CD14-positive monocyte (primary cell): ENCODE data around the gene LYL1. TPM values are rescaled to one million over a fixed set of nuclear protein-coding genes. Genes with fewer than 3 reads are reported as not detected.
A peak's percentile ranks its signal among the peaks of the same experiment; 100 is the strongest.

Experiments used
- DNase-seq, 3 donors: peaks; one replicate each; pipeline ENCODE4 v3.0.0-alpha.2; 2011 to 2022
- H2AFZ ChIP-seq: 2 replicates; pipeline ENCODE4 v1.6.0; 2012; ENCODE audit warnings: mild to moderate bottlenecking, low read depth, low read length, inconsistent platforms; ENCODE audit not compliant: insufficient read depth, poor library complexity, severe bottlenecking
- H3K27ac ChIP-seq, 2 donors: 1 replicate in 1 of 2; 2 replicates in 1 of 2; pipeline ENCODE4 v1.5.1; 2012 to 2013; ENCODE audit warnings: low read length in 2 of 2, control low read depth in 1 of 2, inconsistent platforms in 1 of 2, low read depth in 1 of 2, mild to moderate bottlenecking in 1 of 2
- H3K27me3 ChIP-seq, 2 donors: one replicate each; pipeline versions ENCODE4 v1.6.0 to v1.6.1; 2011 to 2013; ENCODE audit warnings: low read length in 2 of 2; ENCODE audit not compliant: control insufficient read depth in 2 of 2, insufficient read depth in 2 of 2
- H3K36me3 ChIP-seq, 2 donors: replicated peaks in 1 of 2; 1 replicate in 1 of 2; 2 replicates in 1 of 2; pipeline versions ENCODE4 v1.5.1 to v1.6.1; 2012 to 2013; ENCODE audit warnings: low read length in 2 of 2, control low read depth in 1 of 2, inconsistent platforms in 1 of 2, mild to moderate bottlenecking in 1 of 2; ENCODE audit not compliant: insufficient read depth in 2 of 2, control insufficient read depth in 1 of 2
- H3K4me1 ChIP-seq, 2 donors: 1 replicate in 1 of 2; 2 replicates in 1 of 2; pipeline versions ENCODE4 v1.5.1 to v1.6.1; 2012 to 2013; ENCODE audit warnings: low read length in 2 of 2, control low read depth in 1 of 2, inconsistent platforms in 1 of 2, mild to moderate bottlenecking in 1 of 2, moderate library complexity in 1 of 2; ENCODE audit not compliant: insufficient read depth in 2 of 2, control insufficient read depth in 1 of 2
- H3K4me2 ChIP-seq: replicated peaks from 2 replicates; pipeline ENCODE3; 2012; ENCODE audit warnings: low read length, moderate library complexity, mild to moderate bottlenecking; ENCODE audit not compliant: poor library complexity, severe bottlenecking; ENCODE audit errors: extremely low read depth
- H3K4me3 ChIP-seq, 3 experiments: fragments of 200-600 bp in 1 of 3; sonication (generic) in 1 of 3; replicated peaks in 1 of 3; 1 replicate in 2 of 3; 2 replicates in 1 of 3; pipeline ENCODE4 v1.5.1; 2011 to 2013; ENCODE audit warnings: low read length in 3 of 3, mild to moderate bottlenecking in 3 of 3, control low read depth in 2 of 3, low read depth in 2 of 3, inconsistent platforms in 1 of 3, moderate library complexity in 1 of 3
- H3K79me2 ChIP-seq: 2 replicates; pipeline ENCODE4 v1.6.0; 2012; ENCODE audit warnings: mild to moderate bottlenecking, control low read depth, inconsistent platforms, low read length, moderate library complexity; ENCODE audit not compliant: insufficient read depth
- H3K9ac ChIP-seq: 2 replicates; pipeline ENCODE4 v1.6.0; 2017; ENCODE audit warnings: low read length, mild to moderate bottlenecking; ENCODE audit not compliant: insufficient read depth, poor library complexity, severe bottlenecking
- H3K9me3 ChIP-seq, 2 donors: replicated peaks in 1 of 2; 1 replicate in 1 of 2; 2 replicates in 1 of 2; pipeline versions ENCODE4 v1.5.1 to v1.6.1; 2012 to 2013; ENCODE audit warnings: low read length in 2 of 2, control low read depth in 1 of 2; ENCODE audit not compliant: control insufficient read depth in 1 of 2, insufficient read depth in 1 of 2
- H4K20me1 ChIP-seq: 2 replicates; pipeline ENCODE4 v1.6.0; 2012; ENCODE audit warnings: mild to moderate bottlenecking, low read length, control low read depth, moderate library complexity; ENCODE audit not compliant: insufficient read depth
- H3K27ac Mint-ChIP-seq, 7 donors: one replicate each; pipeline ENCODE4 v1.8.0; 2020; ENCODE audit warnings: mild to moderate bottlenecking in 7 of 7, mixed read lengths in 7 of 7, moderate library complexity in 6 of 7, inconsistent platforms in 2 of 7
- H3K27me3 Mint-ChIP-seq, 3 donors: one replicate each; pipeline ENCODE4 v1.8.0; 2021 to 2022; ENCODE audit warnings: low read depth in 3 of 3, mild to moderate bottlenecking in 3 of 3, mixed read lengths in 3 of 3, moderate library complexity in 3 of 3, inconsistent platforms in 1 of 3
- H3K36me3 Mint-ChIP-seq, 2 donors: one replicate each; pipeline ENCODE4 v1.8.0; 2020; ENCODE audit warnings: mixed read lengths in 2 of 2, inconsistent platforms in 1 of 2, mild to moderate bottlenecking in 1 of 2
- H3K4me1 Mint-ChIP-seq: one replicate; pipeline ENCODE4 v1.8.0; 2020; ENCODE audit warnings: mild to moderate bottlenecking, mixed read lengths
- H3K4me3 Mint-ChIP-seq, 2 donors: one replicate each; pipeline ENCODE4 v1.8.0; 2020; ENCODE audit warnings: mild to moderate bottlenecking in 2 of 2, mixed read lengths in 2 of 2, moderate library complexity in 1 of 2
- H3K9me3 Mint-ChIP-seq, 7 donors: one replicate each; pipeline ENCODE4 v1.8.0; 2020 to 2022; ENCODE audit warnings: mixed read lengths in 7 of 7, mild to moderate bottlenecking in 6 of 7, moderate library complexity in 6 of 7, inconsistent platforms in 2 of 7
- WGBS: methylation state at CpG from one replicate; pipeline ENCODE4 v1.1.5; 2013; ENCODE audit warnings: missing lambda C conversion rate; ENCODE audit not compliant: insufficient coverage; 5-methylcytosine and 5-hydroxymethylcytosine counted together
- intact Hi-C, 2 donors: fragments of 100-400 bp; cut with micrococcal nuclease; formaldehyde crosslinking; loops; one replicate each; pipeline versions ENCODE4 v1.15.0 to v1.15.1; 2023
- polyA plus RNA-seq, 3 donors: library from polyadenylated mRNA; depleted of rRNA in 1 of 3; unstranded in 2 of 3; stranded (reverse) in 1 of 3; fragments of 300-500 nt in 2 of 3; fragments of >200 nt in 1 of 3; fragmentation: Illumina TruSeq in 2 of 3; gene quantifications; 1 replicate in 2 of 3; 2 replicates in 1 of 3; pipeline ENCODE4 v1.2.3, GENCODE V29; 2012 to 2021
- TF ChIP-seq, protein P1 (sequence below): fragments of 200-600 bp; IDR thresholded peaks from one replicate; pipeline ENCODE4 v1.8.0; 2022; ENCODE audit warnings: antibody characterized with exemption, mild to moderate bottlenecking

LYL1 gene
- polyA plus RNA-seq, 3 donors = 35.7 to 51.1 (median 37.1) TPM

DNA sequence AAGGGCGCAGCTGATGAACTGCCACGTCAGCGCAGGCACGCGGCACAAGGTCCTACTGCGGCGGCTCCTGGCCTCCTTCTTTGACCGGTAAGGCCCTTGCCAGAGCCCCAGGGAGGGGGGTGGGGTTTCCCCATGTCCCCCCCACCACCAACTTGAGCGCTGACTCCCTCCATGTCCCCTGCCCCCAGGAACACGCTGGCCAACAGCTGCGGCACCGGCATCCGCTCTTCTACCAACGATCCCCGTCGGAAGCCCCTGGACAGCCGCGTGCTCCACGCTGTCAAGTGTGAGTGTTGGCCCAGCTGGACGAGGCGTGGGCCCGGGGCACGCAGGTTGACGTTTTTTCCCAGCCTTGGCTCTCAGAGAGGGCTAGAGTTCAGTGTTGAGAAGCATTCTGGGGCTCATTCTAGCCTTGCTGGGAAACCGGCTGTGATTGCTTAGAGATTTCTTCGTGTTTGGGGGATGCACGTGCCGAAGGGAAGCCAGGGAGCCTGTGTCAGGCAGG, 34.7 kb upstream of the LYL1 start:
- H3K4me3 Mint-ChIP-seq = no peak overlapping the region

DNA sequence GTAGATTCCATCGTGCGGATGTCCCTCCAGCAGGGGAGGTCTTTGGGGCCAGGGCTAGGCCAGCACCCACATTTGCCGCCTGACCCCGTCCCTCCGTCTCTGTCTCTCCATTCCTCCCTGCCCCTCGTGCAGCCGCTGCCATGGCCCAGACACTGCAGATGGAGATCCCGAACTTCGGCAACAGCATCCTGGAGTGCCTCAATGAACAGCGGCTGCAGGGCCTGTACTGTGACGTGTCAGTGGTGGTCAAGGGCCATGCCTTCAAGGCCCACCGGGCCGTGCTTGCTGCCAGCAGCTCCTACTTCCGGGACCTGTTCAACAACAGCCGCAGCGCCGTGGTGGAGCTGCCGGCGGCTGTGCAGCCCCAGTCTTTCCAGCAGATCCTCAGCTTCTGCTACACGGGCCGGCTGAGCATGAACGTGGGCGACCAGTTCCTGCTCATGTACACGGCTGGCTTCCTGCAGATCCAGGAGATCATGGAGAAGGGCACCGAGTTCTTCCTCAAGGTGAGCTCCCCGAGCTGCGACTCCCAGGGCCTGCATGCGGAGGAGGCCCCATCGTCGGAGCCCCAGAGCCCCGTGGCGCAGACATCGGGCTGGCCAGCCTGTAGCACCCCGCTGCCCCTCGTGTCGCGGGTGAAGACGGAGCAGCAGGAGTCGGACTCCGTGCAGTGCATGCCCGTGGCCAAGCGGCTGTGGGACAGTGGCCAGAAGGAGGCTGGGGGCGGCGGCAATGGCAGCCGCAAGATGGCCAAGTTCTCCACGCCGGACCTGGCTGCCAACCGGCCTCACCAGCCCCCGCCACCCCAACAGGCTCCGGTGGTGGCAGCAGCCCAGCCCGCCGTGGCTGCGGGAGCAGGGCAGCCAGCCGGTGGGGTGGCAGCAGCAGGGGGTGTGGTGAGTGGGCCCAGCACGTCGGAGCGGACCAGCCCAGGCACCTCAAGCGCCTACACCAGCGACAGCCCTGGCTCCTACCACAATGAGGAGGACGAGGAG, 32.7 kb upstream of the LYL1 start:
- no peaks in the 10 kb centered on the region for H3K4me1 ChIP-seq
- WGBS = 96% methylated on average over 57 of the region's 60 CpGs
- peaks cover 35 to 66% of the 10 kb centered on the region in 2 donors for H3K36me3 Mint-ChIP-seq
- no peak overlapping the region for H3K9ac ChIP-seq
- H3K4me2 ChIP-seq = no peak overlapping the region
- H3K27me3 Mint-ChIP-seq = no peaks in the 10 kb centered on the region
- peaks cover 0 to 2% (median 0%) of the 10 kb centered on the region in 7 donors for H3K9me3 Mint-ChIP-seq
- H3K4me1 Mint-ChIP-seq = peaks cover 19% of the 10 kb centered on the region
- H4K20me1 ChIP-seq = peaks cover 62% of the 10 kb centered on the region
- H3K4me3 ChIP-seq = no peak overlapping the region
- H3K9me3 ChIP-seq = no peaks in the 10 kb centered on the region
- H3K36me3 ChIP-seq = peaks cover 44 to 64% of the 10 kb centered on the region in 2 donors
- intact Hi-C loops = no loop called here
- H3K27me3 ChIP-seq = no peaks in the 10 kb centered on the region
- no peak overlapping the region for H2AFZ ChIP-seq
- no peak overlapping the region for H3K4me3 Mint-ChIP-seq
- TF ChIP-seq, protein P1, sequence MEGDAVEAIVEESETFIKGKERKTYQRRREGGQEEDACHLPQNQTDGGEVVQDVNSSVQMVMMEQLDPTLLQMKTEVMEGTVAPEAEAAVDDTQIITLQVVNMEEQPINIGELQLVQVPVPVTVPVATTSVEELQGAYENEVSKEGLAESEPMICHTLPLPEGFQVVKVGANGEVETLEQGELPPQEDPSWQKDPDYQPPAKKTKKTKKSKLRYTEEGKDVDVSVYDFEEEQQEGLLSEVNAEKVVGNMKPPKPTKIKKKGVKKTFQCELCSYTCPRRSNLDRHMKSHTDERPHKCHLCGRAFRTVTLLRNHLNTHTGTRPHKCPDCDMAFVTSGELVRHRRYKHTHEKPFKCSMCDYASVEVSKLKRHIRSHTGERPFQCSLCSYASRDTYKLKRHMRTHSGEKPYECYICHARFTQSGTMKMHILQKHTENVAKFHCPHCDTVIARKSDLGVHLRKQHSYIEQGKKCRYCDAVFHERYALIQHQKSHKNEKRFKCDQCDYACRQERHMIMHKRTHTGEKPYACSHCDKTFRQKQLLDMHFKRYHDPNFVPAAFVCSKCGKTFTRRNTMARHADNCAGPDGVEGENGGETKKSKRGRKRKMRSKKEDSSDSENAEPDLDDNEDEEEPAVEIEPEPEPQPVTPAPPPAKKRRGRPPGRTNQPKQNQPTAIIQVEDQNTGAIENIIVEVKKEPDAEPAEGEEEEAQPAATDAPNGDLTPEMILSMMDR = no peak
- peaks cover 41% of the 10 kb centered on the region for H3K79me2 ChIP-seq
- H3K27ac ChIP-seq = no peak overlapping the region
- no peak for DNase-seq
- no peak overlapping the region for H3K27ac Mint-ChIP-seq

More for the DNA sequence above, 34.7 kb upstream of the LYL1 start:
- Histone ChIP-seq H3K36me3 (peaks cover 48 to 71% of the 10 kb centered on the region in 2 donors), H3K4me3 (no peak overlapping the region), H3K27me3 (no peaks in the 10 kb centered on the region), H2AFZ (no peak overlapping the region), H3K9ac (no peak overlapping the region), H3K4me2 (no peak overlapping the region), H3K9me3 (no peaks in the 10 kb centered on the region), H4K20me1 (peaks cover 50% of the 10 kb centered on the region), H3K79me2 (peaks cover 27% of the 10 kb centered on the region), H3K27ac (no peak overlapping the region), H3K4me1 (no peaks in the 10 kb centered on the region)
- intact Hi-C loops = no loop called here
- H3K27ac Mint-ChIP-seq = peak overlapping the region in 3 of 7 donors; percentile 27 to 77 (median 48)
- 97% methylated on average over 20 of the region's 28 CpGs for WGBS
- H3K27me3 Mint-ChIP-seq = no peaks in the 10 kb centered on the region
- H3K36me3 Mint-ChIP-seq = peaks cover 41 to 80% of the 10 kb centered on the region in 2 donors
- H3K4me1 Mint-ChIP-seq = peaks cover 13% of the 10 kb centered on the region
- H3K9me3 Mint-ChIP-seq = peaks cover 0 to 2% (median 0%) of the 10 kb centered on the region in 7 donors
- TF ChIP-seq, protein P1 = no peak
- DNase-seq = no peak
